HEK293T (cell line): Measurements from ENCODE around the gene ZNF362.

Experiments used
- ARNT ChIP-seq: fragments of 450-650 bp; IDR thresholded peaks from 2 replicates; pipeline ENCODE4 v1.6.1; 2017; ENCODE audit warnings: mild to moderate bottlenecking
- BHLHE40 ChIP-seq: fragments of 450-650 bp; IDR thresholded peaks from 2 replicates; pipeline ENCODE4 v1.6.1; 2016; ENCODE audit warnings: mild to moderate bottlenecking, moderate library complexity, borderline replicate concordance
- ELF4 ChIP-seq: fragments of 450-650 bp; IDR thresholded peaks from 2 replicates; pipeline ENCODE4 v1.6.1; 2017; ENCODE audit warnings: antibody characterized with exemption
- FOXA1 ChIP-seq: fragments of 450-650 bp; IDR thresholded peaks from 2 replicates; pipeline ENCODE4 v1.6.1; 2016; ENCODE audit warnings: mild to moderate bottlenecking
- FOXK2 ChIP-seq: fragments of 450-650 bp; IDR thresholded peaks from 2 replicates; pipeline ENCODE4 v1.6.1; 2016; ENCODE audit warnings: mild to moderate bottlenecking
- FOXM1 ChIP-seq: fragments of 450-650 bp; IDR thresholded peaks from 2 replicates; pipeline ENCODE4 v1.6.1; 2017; ENCODE audit warnings: mild to moderate bottlenecking, borderline replicate concordance
- L3MBTL2 ChIP-seq: fragments of 450-650 bp; conservative IDR thresholded peaks from 2 replicates; pipeline ENCODE4 v1.6.1; 2016; ENCODE audit warnings: mild to moderate bottlenecking
- LEF1 ChIP-seq: fragments of 450-650 bp; IDR thresholded peaks from 2 replicates; pipeline ENCODE4 v1.6.1; 2017; ENCODE audit warnings: mild to moderate bottlenecking, borderline replicate concordance
- NFRKB ChIP-seq: fragments of 450-650 bp; IDR thresholded peaks from 2 replicates; pipeline ENCODE4 v1.6.1; 2016; ENCODE audit warnings: mild to moderate bottlenecking, moderate library complexity
- PKNOX1 ChIP-seq: fragments of 450-650 bp; IDR thresholded peaks from 2 replicates; pipeline ENCODE4 v1.6.1; 2016
- SP1 ChIP-seq: fragments of 450-650 bp; IDR thresholded peaks from 2 replicates; pipeline ENCODE4 v1.6.1; 2017
- SUZ12 ChIP-seq: fragments of 450-650 bp; IDR thresholded peaks from 2 replicates; pipeline ENCODE4 v1.6.1; 2016; ENCODE audit warnings: mild to moderate bottlenecking
- TARDBP ChIP-seq: fragments of 450-650 bp; IDR thresholded peaks from 2 replicates; pipeline ENCODE4 v1.6.1; 2016
- ZNF384 ChIP-seq: fragments of 450-650 bp; IDR thresholded peaks from 2 replicates; pipeline ENCODE4 v1.6.1; 2016

GRCh38 chr1:33320619-33321165 lies 64.4 kb downstream of the ZNF362 start, which contains the start of gene A3GALT2:
- TF ChIP-seq PKNOX1 = no peak
- TF ChIP-seq TARDBP = no peak
- no peak for TF ChIP-seq FOXM1
- TF ChIP-seq L3MBTL2 = no peak
- no peak for TF ChIP-seq ELF4
- TF ChIP-seq NFRKB = no peak
- no peak for TF ChIP-seq ARNT
- no peak for TF ChIP-seq FOXK2
- TF ChIP-seq SUZ12 = no peak
- TF ChIP-seq SP1 = no peak
- TF ChIP-seq FOXA1 = no peak
- no peak for TF ChIP-seq BHLHE40
- no peak for TF ChIP-seq ZNF384
- TF ChIP-seq LEF1 = no peak
